A375 (cell line): ENCODE results near the gene ATP5MC3. TPM values are rescaled to one million over a fixed set of nuclear protein-coding genes. Genes with fewer than 3 reads are reported as not detected.

Experiments
- small RNA-seq: library from RNA; depleted of rRNA; stranded (forward); fragments of <200 nt; gene quantifications from one replicate; pipeline ENCODE3, GENCODE V24; 2014
- total RNA-seq: library from RNA; depleted of rRNA; stranded (reverse); fragments of >200 nt; shearing (Covaris generic); gene quantifications from 2 replicates; pipeline ENCODE4 v1.2.3, GENCODE V29; 2014; rRNA removed

The ATP5MC3 gene
- total RNA-seq, result 86.6 and 100 TPM in 2 replicates

GRCh38 chr2:175181104-175181876 is at the start of gene ATP5MC3:
TSS of gene ATP5MC3 (minus strand) at chr2:175181710. CDS start at chr2:175181393, 317 bp downstream.

GRCh38 chr2:175167792-175168563 is 13.5 kb downstream of the ATP5MC3 start, which contains the start of gene ATF2:
TSS of gene ATF2 (minus strand) at chr2:175168203. CDS start at chr2:175136443, 31,760 bp downstream.

Small RNA genes lying within 50 kb of the gene (small RNA-seq; reads per million reads assigned to genes)
- not detected for gene MIR933

Other genes starting within 250 kb of the ATP5MC3 start
- 11.2 and 14.6 TPM in 2 replicates for gene CHN1, start 176.3 kb downstream of the ATP5MC3 start, total RNA-seq
- 13.1 and 23.0 TPM in 2 replicates for gene ATF2, start 13.5 kb downstream of the ATP5MC3 start, total RNA-seq